ENCODE measurements around the gene SETD7. TPM values are rescaled to one million over a fixed set of nuclear protein-coding genes. Genes with fewer than 3 reads are reported as not detected.

Gene SETD7
- total and polyA plus RNA-seq, 2 donors from 2014 or later = 6.5 to 29.1 TPM

GRCh38 chr4:139574641-139575040 lies 18.6 kb upstream of the SETD7 start:
- DNase-seq = no peak
- FAIRE-seq = no peak

GRCh38 chr4:139568206-139568955 lies 12.4 kb upstream of the SETD7 start:
- intact Hi-C loops (cut with DNase I) = no loop called here
- DNase-seq (no peak), FAIRE-seq (no peak)
- Histone ChIP-seq H3K4me1 (ENCODE audit: control insufficient read depth in 2 of 3, insufficient read depth in 2 of 3, low read depth in 1 of 3, low read length in 3 of 3) (no peaks in the 10 kb centered on the region), H3K27ac (ENCODE audit: low read depth in 2 of 2, low read length in 2 of 2) (no peak overlapping the region), H3K27me3 (ENCODE audit: control insufficient read depth, insufficient read depth, low read length) (no peaks in the 10 kb centered on the region), H3K4me3 (ENCODE audit: low read length in 3 of 3) (no peak overlapping the region), H3K9me3 (ENCODE audit: control insufficient read depth in 2 of 3, insufficient read depth in 1 of 3, low read length in 3 of 3) (no peaks in the 10 kb centered on the region), H3K9ac (ENCODE audit: low read length in 3 of 3) (no peak overlapping the region), H3K36me3 (ENCODE audit: control insufficient read depth in 2 of 3, insufficient read depth in 3 of 3, low read length in 3 of 3) (no peaks in the 10 kb centered on the region)
- no peak for TF ChIP-seq CTCF (IDR thresholded peaks at IDR 0.05; ENCODE audit: borderline replicate concordance, extremely low read depth, insufficient read depth)

More at GRCh38 chr4:139574641-139575040, 18.6 kb upstream of the SETD7 start:
- Histone ChIP-seq H3K4me1 (ENCODE audit: control insufficient read depth in 2 of 3, insufficient read depth in 2 of 3, low read depth in 1 of 3, low read length in 3 of 3) (peaks cover 0 to 8% (median 0%) of the 10 kb centered on the region in 3 donors), H3K4me3 (ENCODE audit: low read length in 3 of 3) (no peak overlapping the region), H3K27ac (ENCODE audit: low read depth in 2 of 2, low read length in 2 of 2) (no peak overlapping the region), H3K9ac (ENCODE audit: low read length in 3 of 3) (no peak overlapping the region), H3K36me3 (ENCODE audit: control insufficient read depth in 2 of 3, insufficient read depth in 3 of 3, low read length in 3 of 3) (no peaks in the 10 kb centered on the region), H3K27me3 (ENCODE audit: control insufficient read depth, insufficient read depth, low read length) (no peaks in the 10 kb centered on the region), H3K9me3 (ENCODE audit: control insufficient read depth in 2 of 3, insufficient read depth in 1 of 3, low read length in 3 of 3) (no peaks in the 10 kb centered on the region)
- intact Hi-C loops (cut with DNase I) = no loop called here
- TF ChIP-seq CTCF (IDR thresholded peaks at IDR 0.05; ENCODE audit: borderline replicate concordance, extremely low read depth, insufficient read depth) = no peak

GRCh38 chr4:139567159-139567870 lies 11.3 kb upstream of the SETD7 start:
- FAIRE-seq = no peak
- H3K9me3 ChIP-seq (ENCODE audit: control insufficient read depth in 2 of 3, insufficient read depth in 1 of 3, low read length in 3 of 3) = no peaks in the 10 kb centered on the region

More at GRCh38 chr4:139567159-139567870, 11.3 kb upstream of the SETD7 start:
- intact Hi-C loops (cut with DNase I) = no loop called here
- Histone ChIP-seq H3K9ac (ENCODE audit: low read length in 3 of 3) (no peak overlapping the region), H3K27me3 (ENCODE audit: control insufficient read depth, insufficient read depth, low read length) (no peaks in the 10 kb centered on the region), H3K4me1 (ENCODE audit: control insufficient read depth in 2 of 3, insufficient read depth in 2 of 3, low read depth in 1 of 3, low read length in 3 of 3) (no peaks in the 10 kb centered on the region), H3K4me3 (ENCODE audit: low read length in 3 of 3) (no peak overlapping the region), H3K36me3 (ENCODE audit: control insufficient read depth in 2 of 3, insufficient read depth in 3 of 3, low read length in 3 of 3) (no peaks in the 10 kb centered on the region), H3K27ac (ENCODE audit: low read depth in 2 of 2, low read length in 2 of 2) (no peak overlapping the region)
- DNase-seq = no peak
- TF ChIP-seq CTCF (IDR thresholded peaks at IDR 0.05; ENCODE audit: borderline replicate concordance, extremely low read depth, insufficient read depth) = no peak

All from kidney (tissue), 14 donors.